ENCODE data around the gene DRAP1. TPM values are rescaled to one million over a fixed set of nuclear protein-coding genes. Genes with fewer than 3 reads are reported as not detected.

DRAP1 gene
- total RNA-seq, 4 donors from 2014 or later = 34.4 to 85.0 (median 54.4) TPM

DNA sequence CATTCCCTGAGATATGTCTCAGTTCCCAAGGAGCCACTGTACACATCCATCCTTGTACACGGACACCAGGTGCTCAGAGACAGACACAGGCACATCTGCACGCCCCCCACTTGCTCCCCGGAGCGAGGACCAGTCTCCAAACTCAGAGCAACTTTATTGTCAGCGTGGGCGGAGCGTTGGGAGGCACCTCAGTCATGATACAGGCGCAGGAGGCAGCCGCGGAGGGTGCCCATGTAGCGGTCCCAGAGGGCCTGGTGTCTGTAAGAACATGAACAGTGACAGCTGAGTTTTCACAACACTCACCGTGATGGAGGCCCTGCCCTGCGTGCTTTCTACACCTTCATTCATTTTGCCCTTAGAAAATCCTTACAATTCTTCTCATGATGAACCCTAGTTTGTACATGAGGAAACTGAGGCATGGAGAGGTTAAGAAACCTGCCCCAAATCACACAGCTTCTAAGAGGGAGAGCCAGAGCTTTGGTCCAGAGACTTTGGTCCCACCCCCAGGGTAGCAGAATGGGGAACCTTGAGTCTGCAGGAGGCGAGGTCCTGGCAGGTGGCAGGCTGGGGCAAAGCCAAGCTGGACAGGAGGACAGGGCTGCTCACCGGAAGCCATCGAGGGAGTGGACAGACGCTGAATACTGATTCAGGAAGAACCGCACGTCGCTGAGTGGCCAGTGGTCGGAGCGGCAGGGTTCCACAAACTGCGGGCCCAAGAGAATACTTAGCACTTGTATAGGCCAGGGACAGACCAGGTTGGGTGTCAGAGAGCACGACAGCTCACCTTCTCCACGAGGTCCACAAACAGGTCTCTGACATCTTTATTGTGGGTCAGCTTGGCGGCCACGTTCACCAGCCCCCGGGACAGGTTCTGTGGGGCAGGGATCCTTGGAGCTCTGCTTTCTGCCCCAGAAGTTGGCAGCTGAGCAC is 35.2 kb upstream of the DRAP1 start:
- TF ChIP-seq, protein P1, sequence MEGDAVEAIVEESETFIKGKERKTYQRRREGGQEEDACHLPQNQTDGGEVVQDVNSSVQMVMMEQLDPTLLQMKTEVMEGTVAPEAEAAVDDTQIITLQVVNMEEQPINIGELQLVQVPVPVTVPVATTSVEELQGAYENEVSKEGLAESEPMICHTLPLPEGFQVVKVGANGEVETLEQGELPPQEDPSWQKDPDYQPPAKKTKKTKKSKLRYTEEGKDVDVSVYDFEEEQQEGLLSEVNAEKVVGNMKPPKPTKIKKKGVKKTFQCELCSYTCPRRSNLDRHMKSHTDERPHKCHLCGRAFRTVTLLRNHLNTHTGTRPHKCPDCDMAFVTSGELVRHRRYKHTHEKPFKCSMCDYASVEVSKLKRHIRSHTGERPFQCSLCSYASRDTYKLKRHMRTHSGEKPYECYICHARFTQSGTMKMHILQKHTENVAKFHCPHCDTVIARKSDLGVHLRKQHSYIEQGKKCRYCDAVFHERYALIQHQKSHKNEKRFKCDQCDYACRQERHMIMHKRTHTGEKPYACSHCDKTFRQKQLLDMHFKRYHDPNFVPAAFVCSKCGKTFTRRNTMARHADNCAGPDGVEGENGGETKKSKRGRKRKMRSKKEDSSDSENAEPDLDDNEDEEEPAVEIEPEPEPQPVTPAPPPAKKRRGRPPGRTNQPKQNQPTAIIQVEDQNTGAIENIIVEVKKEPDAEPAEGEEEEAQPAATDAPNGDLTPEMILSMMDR (IDR thresholded peaks at IDR 0.05; ENCODE audit: low read depth) = no peak

DNA sequence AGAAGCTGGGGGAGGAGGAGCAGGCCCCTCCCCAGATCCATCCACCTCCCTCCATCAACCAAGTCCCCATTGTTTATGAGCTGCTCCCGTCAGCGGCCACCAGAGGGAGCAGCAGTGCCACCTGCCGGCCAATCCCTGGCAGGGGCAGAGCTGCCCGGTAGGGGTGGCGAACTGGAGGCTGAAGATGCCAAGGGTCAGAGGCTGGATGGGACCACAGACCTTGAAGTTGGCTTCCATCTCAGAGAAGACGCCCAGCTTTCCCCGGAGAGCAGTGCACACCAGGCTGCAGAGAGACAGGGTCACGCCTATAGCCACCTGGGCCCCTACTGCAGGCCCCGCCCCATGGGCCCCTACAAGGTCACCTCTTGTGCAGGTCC is 34.5 kb upstream of the DRAP1 start:
- TF ChIP-seq, protein P1 (IDR thresholded peaks at IDR 0.05; ENCODE audit: low read depth) = no peak

DNA sequence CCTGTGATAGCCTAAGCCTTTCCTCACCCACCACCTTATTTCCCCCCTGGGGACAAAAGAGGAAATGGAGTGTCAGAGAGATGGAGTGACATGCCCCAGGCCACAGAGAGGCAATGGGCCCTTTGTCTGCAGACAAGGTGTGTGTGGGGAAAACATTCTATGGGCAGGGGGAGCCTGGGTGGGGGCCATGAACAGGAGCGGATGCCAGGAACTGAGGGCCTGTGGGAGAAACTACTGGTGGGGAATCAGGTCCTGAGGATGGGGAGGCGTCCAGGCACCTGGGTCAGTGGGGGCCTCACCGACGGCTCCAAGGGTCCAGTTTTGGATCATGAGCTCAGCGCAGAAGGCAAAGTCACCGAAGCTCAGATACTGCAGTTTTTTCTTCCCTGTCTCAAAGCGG is 34.0 kb upstream of the DRAP1 start:
- TF ChIP-seq, protein P1 (IDR thresholded peaks at IDR 0.05; ENCODE audit: low read depth) = no peak

DNA sequence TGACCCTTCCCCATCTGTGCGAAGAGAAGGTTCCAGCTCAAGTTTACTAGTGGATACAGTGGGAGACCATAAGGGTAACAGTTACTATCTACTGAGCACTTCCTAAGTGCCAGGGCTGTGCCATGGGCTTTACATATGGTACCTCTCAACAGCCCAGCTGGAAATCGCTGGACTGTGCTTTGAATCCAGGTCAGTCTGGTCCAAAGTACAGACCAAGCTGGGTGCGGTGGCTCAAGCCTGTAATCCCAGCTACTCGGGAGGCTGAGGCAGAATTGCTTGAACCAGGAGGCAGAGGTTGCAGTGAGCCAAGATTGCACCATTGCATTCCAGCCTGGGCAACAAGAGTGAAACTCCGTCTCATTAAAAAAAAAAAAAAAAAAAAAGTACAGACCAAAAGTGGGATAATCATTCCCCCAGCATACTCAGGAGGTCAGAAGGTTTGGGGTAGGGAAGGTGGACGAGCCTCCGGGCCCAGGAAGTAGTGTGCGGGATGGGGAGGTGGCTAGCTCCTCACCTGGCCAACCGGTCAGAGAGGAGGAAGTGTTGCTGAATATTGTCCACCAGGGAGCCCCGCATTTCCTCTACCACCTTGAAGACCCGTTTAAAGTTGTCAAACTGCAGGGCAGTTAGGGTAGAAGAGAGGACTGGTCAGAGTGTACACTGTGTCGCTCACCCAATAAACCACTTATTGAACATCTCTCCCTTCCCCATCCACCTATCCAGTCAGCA is 33.3 kb upstream of the DRAP1 start:
- TF ChIP-seq, protein P1 (IDR thresholded peaks at IDR 0.05; ENCODE audit: low read depth) = no peak

DNA sequence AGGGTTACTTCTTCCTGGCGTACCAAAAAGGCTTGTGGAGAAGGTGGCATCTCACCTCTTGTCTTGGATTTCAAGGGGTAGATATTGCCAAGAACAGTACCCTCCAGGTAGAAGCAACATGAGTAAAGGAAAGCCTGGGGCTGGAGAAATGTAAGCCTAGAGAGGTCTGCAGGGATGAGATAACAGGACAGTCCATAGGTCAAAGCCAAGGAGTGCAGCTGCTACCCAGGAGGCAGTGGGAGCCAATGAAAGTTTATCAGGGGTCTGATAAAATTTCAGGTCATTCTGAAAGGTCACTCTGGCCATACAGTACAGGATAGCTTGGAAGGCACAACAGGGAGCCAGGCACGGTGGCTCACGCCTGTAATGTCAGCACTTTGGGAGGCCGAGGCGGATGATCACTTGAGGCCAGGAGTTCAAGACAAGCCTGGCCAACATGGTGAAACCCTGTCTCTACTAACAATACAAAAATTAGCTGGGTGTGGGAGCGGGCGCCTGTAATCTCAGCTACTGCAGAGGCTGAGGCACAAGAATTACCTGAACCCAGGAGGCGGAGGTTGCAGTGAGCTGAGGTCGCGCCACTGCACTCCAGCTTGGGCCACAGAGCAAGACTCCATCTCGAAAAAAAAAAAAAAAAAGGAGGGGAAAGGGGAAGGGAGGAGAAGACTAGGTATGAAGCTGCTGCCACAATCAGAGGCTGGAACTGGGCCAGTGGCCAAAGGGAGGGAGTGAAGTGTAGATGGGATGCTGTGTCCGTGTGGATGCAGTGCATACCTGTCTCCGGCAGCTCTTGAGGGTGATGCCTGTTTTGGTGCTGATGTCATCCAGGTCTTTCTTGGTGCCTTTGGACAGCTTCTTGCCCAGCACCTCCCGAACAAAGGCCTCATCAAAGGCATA is 32.2 kb upstream of the DRAP1 start:
- TF ChIP-seq, protein P1 (IDR thresholded peaks at IDR 0.05; ENCODE audit: low read depth) = no peak

DNA sequence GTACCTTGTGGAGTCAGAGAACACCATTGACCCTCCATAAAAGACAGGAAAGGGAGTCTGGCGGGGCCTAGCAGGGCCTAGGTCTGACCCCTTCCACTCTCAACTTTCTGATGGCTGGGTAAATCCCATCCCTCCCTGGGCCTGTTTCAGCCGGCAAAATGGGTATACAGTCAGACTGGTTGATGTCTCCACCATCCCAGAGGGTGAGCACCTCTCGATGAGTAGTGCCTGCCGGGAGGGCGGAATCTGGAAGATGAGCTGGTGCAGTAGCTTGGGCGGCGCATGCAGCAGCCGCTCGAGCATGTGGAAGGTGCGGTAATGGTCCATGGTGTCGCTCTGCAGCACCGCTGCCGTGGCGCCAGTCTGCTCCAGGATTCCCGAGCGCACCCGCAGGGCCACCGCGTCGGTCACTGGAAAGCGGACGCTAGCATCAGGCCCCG is 31.5 kb upstream of the DRAP1 start:
- TF ChIP-seq, protein P1 (IDR thresholded peaks at IDR 0.05; ENCODE audit: low read depth) = no peak

Data from subcutaneous adipose tissue (tissue), 4 donors.